HG03378 (cell line): ENCODE data around the gene SERINC2.

Experiments
- ATAC-seq: cut with Tn5 transposase; IDR thresholded peaks from one replicate; pipeline ENCODE4 v1.9.1; 2021; ENCODE audit warnings: mild to moderate bottlenecking, moderate library complexity; ENCODE audit not compliant: unreplicated experiment

SERINC2 gene

GRCh38 chr1:31412205-31412604 lies 808 bp upstream of the SERINC2 start:
- ATAC-seq: no peak

- ATAC-seq: no peak
Observed at GRCh38 chr1:31413405-31414001, 490 bp downstream of the SERINC2 start.

GRCh38 chr1:31414980-31415370 lies 2.0 kb downstream of the SERINC2 start:
- ATAC-seq: no peak

- no peak for ATAC-seq
Observed at GRCh38 chr1:31415658-31416057, 2.6 kb downstream of the SERINC2 start.

GRCh38 chr1:31416101-31416736 lies 3.2 kb downstream of the SERINC2 start:
- ATAC-seq: no peak

GRCh38 chr1:31417148-31417547 lies 4.1 kb downstream of the SERINC2 start:
- ATAC-seq: no peak

- no peak for ATAC-seq
Observed at GRCh38 chr1:31418626-31419323, 5.8 kb downstream of the SERINC2 start.

GRCh38 chr1:31420716-31421115 lies 7.7 kb downstream of the SERINC2 start:
- no peak for ATAC-seq

- no peak for ATAC-seq
Observed at GRCh38 chr1:31421371-31422040, 8.5 kb downstream of the SERINC2 start.

- ATAC-seq: no peak
Observed at GRCh38 chr1:31422505-31423319, 9.7 kb downstream of the SERINC2 start.

- ATAC-seq: peak; percentile 72
Observed at GRCh38 chr1:31423418-31423947, 10.5 kb downstream of the SERINC2 start.

- ATAC-seq: no peak
Observed at GRCh38 chr1:31424568-31424967, 11.6 kb downstream of the SERINC2 start.

GRCh38 chr1:31425301-31426081 lies 12.5 kb downstream of the SERINC2 start:
- ATAC-seq: no peak

- no peak for ATAC-seq
Observed at GRCh38 chr1:31426249-31426922, 13.4 kb downstream of the SERINC2 start.

GRCh38 chr1:31427322-31427721 lies 14.3 kb downstream of the SERINC2 start:
- ATAC-seq: no peak

GRCh38 chr1:31428436-31429221 lies 15.6 kb downstream of the SERINC2 start:
- ATAC-seq: no peak

- ATAC-seq: no peak
Observed at GRCh38 chr1:31429583-31429982, 16.6 kb downstream of the SERINC2 start.
